HuH-7.5 (cell line): ENCODE results near the gene FBXO24.
"Not testable (repeated sequence)": the region's sequence is repeated elsewhere in the genome, so short reads cannot be mapped to it uniquely, and the experiment has no call there.

ENCODE experiments used
- DNase-seq: peaks from one replicate; pipeline ENCODE4 v3.0.0; 2011; ENCODE audit warnings: low spot score

Gene FBXO24

GRCh38 chr7:100561491-100562194 is 24.5 kb upstream of the FBXO24 start:
- DNase-seq, result peak; percentile 4

GRCh38 chr7:100562195-100563099 is 23.7 kb upstream of the FBXO24 start:
- DNase-seq, result peak; percentile 3

- peak; percentile 3 for DNase-seq
These were observed 23.0 kb upstream of the FBXO24 start for GRCh38 chr7:100563100-100563564.

- peak; percentile 93 for DNase-seq
These were observed 22.2 kb upstream of the FBXO24 start for GRCh38 chr7:100563809-100564400.

- not testable (repeated sequence) for DNase-seq
These were observed 21.7 kb upstream of the FBXO24 start for GRCh38 chr7:100564405-100564804.

- DNase-seq, result peak; percentile 7
These were observed 21.0 kb upstream of the FBXO24 start for GRCh38 chr7:100565133-100565571.

- DNase-seq, result peak; percentile 6
These were observed 20.1 kb upstream of the FBXO24 start for GRCh38 chr7:100566018-100566531.

GRCh38 chr7:100567031-100567730 is 18.9 kb upstream of the FBXO24 start:
- peak; percentile 24 for DNase-seq

GRCh38 chr7:100567751-100568175 is 18.4 kb upstream of the FBXO24 start:
- DNase-seq, result no peak

- DNase-seq, result peak; percentile 53
These were observed 17.8 kb upstream of the FBXO24 start for GRCh38 chr7:100568176-100568895.

- peak; percentile 79 for DNase-seq
These were observed 17.0 kb upstream of the FBXO24 start for GRCh38 chr7:100568896-100569844.

GRCh38 chr7:100570954-100571828 is 14.9 kb upstream of the FBXO24 start:
- no peak for DNase-seq

- no peak for DNase-seq
These were observed 14.4 kb upstream of the FBXO24 start for GRCh38 chr7:100571829-100572116.

GRCh38 chr7:100572281-100572948 is 13.7 kb upstream of the FBXO24 start:
- peak; percentile 4 for DNase-seq

GRCh38 chr7:100572949-100573675 is 13.0 kb upstream of the FBXO24 start:
- DNase-seq, result no peak

- DNase-seq, result no peak
These were observed 12.3 kb upstream of the FBXO24 start, which contains the start of gene SAP25 for GRCh38 chr7:100573691-100574361. Gene SAP25 (minus strand): TSS chr7:100573900. CDS start chr7:100573742, 158 bp downstream.
